Ishikawa (cell line): ENCODE data around the gene DLL1.

Experiments
- CEBPB ChIP-seq: IDR thresholded peaks from 2 replicates; pipeline ENCODE4 v1.6.1; 2012
- CREB1 ChIP-seq: IDR thresholded peaks from 2 replicates; pipeline ENCODE4 v1.6.1; 2012; ENCODE audit warnings: low read depth
- EGR1 ChIP-seq: IDR thresholded peaks from 2 replicates; pipeline ENCODE4 v1.6.1; 2012
- EP300 ChIP-seq: IDR thresholded peaks from 2 replicates; pipeline ENCODE4 v1.6.1; 2012; ENCODE audit warnings: borderline replicate concordance
- FOXM1 ChIP-seq: IDR thresholded peaks from 2 replicates; pipeline ENCODE4 v1.6.1; 2012; ENCODE audit warnings: low read depth, borderline replicate concordance
- NFIC ChIP-seq: IDR thresholded peaks from 2 replicates; pipeline ENCODE4 v1.6.1; 2012
- RAD21 ChIP-seq: IDR thresholded peaks from 2 replicates; pipeline ENCODE4 v1.6.1; 2012; ENCODE audit warnings: low read depth
- TAF1 ChIP-seq: IDR thresholded peaks from 2 replicates; pipeline ENCODE4 v1.6.1; 2012; ENCODE audit warnings: low read depth, mild to moderate bottlenecking
- TCF12 ChIP-seq: IDR thresholded peaks from 2 replicates; pipeline ENCODE4 v1.6.1; 2012; ENCODE audit warnings: low read depth
- TEAD4 ChIP-seq: IDR thresholded peaks from 2 replicates; pipeline ENCODE4 v1.6.1; 2012
- YY1 ChIP-seq: IDR thresholded peaks from 2 replicates; pipeline ENCODE4 v1.6.1; 2012; ENCODE audit warnings: low read depth
- ZBTB7A ChIP-seq: IDR thresholded peaks from 2 replicates; pipeline ENCODE4 v1.6.1; 2012; ENCODE audit warnings: low read depth
- TF ChIP-seq, protein P1 (sequence below): IDR thresholded peaks from 2 replicates; pipeline ENCODE4 v1.6.1; 2012; ENCODE audit warnings: low read depth, mild to moderate bottlenecking
- TF ChIP-seq, protein P2 (sequence below): IDR thresholded peaks from 2 replicates; pipeline ENCODE4 v1.6.1; 2012
- TF ChIP-seq, protein P3 (sequence below): IDR thresholded peaks from 2 replicates; pipeline ENCODE4 v1.6.1; 2012

Gene DLL1

DNA sequence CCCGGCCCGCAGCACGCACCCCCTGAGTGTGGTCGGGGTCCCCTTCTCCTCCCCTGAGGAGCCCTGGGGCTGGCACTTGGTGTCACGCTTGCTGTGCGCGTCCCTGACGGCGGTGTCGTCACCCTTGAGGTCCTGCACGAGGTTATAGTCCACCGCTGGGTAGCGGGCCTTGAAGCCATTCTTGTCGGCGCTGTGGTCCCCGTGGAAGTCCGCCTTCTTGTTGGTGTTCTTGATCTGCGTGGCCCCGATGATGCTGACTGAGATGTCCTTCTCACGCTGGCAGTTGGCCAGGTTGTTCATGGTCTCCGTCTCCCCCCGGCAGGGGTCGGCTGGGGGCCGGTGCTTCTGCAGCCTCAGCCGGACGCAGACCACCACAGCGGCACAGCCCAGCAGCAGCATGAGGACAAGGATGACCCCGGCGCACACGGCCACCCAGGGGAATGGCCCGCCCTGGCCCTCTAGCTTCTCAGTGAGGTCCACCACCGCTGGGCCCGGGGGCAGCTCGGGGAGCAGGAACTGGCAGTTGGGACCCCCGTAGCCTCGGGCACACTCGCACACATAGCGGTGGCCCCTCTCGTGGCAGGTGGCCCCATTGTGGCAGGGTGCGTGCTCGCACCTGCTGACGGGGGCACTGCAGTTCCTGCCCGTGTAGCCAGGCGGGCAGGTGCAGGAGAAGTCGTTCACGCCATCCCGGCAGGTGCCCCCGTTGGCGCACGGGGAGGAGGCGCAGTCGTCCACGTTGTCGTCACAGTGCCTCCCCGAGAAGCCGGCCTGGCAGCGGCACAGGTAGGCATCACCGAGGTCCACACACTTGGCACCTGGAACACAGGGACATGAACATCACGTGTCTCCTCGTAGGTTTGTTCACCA lies 7.4 kb downstream of the DLL1 start:
- no peak for TF ChIP-seq NFIC
- TF ChIP-seq, protein P1, sequence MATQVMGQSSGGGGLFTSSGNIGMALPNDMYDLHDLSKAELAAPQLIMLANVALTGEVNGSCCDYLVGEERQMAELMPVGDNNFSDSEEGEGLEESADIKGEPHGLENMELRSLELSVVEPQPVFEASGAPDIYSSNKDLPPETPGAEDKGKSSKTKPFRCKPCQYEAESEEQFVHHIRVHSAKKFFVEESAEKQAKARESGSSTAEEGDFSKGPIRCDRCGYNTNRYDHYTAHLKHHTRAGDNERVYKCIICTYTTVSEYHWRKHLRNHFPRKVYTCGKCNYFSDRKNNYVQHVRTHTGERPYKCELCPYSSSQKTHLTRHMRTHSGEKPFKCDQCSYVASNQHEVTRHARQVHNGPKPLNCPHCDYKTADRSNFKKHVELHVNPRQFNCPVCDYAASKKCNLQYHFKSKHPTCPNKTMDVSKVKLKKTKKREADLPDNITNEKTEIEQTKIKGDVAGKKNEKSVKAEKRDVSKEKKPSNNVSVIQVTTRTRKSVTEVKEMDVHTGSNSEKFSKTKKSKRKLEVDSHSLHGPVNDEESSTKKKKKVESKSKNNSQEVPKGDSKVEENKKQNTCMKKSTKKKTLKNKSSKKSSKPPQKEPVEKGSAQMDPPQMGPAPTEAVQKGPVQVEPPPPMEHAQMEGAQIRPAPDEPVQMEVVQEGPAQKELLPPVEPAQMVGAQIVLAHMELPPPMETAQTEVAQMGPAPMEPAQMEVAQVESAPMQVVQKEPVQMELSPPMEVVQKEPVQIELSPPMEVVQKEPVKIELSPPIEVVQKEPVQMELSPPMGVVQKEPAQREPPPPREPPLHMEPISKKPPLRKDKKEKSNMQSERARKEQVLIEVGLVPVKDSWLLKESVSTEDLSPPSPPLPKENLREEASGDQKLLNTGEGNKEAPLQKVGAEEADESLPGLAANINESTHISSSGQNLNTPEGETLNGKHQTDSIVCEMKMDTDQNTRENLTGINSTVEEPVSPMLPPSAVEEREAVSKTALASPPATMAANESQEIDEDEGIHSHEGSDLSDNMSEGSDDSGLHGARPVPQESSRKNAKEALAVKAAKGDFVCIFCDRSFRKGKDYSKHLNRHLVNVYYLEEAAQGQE: no peak
- TF ChIP-seq, protein P2, sequence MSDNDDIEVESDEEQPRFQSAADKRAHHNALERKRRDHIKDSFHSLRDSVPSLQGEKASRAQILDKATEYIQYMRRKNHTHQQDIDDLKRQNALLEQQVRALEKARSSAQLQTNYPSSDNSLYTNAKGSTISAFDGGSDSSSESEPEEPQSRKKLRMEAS: no peak
- TF ChIP-seq ZBTB7A: no peak
- TF ChIP-seq, protein P3, sequence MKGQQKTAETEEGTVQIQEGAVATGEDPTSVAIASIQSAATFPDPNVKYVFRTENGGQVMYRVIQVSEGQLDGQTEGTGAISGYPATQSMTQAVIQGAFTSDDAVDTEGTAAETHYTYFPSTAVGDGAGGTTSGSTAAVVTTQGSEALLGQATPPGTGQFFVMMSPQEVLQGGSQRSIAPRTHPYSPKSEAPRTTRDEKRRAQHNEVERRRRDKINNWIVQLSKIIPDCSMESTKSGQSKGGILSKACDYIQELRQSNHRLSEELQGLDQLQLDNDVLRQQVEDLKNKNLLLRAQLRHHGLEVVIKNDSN: no peak
- no peak for TF ChIP-seq TEAD4
- TF ChIP-seq EP300: no peak
- TF ChIP-seq RAD21: no peak
- no peak for TF ChIP-seq TAF1
- TF ChIP-seq EGR1: no peak
- no peak for TF ChIP-seq TCF12
- TF ChIP-seq YY1: no peak
- TF ChIP-seq CEBPB: no peak
- no peak for TF ChIP-seq FOXM1
- TF ChIP-seq CREB1: no peak

DNA sequence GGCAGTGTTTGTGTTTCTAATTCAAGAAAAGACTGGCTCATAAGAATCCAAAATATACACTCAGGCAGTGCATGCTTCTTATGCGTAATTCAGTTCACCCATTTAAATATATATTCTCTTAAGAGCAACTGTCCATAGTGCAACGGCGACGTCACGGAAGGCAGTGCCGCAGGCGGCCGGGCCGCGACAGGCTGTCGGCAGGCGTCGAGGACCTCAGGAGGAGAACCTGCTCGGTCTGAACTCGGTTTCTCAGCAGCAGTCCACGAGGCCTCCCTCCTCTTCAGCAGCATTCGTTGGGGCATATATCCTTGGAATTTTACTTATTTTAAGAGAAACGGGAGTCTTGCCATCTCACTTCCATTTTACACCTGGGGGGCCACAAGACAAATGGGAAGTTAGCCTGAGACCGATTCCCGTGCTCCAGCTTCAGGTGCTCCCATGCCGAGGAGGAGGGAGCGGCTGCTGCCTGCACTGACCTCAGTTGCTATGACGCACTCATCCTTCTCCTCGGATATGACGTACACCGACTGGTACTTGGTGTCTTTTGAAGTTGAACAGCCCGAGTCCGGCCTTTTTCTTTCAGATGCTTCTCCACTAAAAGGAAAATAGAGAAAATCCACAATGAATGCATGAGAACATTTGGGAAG lies 8.2 kb downstream of the DLL1 start:
- TF ChIP-seq TCF12 (no peak), YY1 (no peak), TAF1 (no peak), FOXM1 (no peak), ZBTB7A (no peak), CEBPB (no peak), NFIC (no peak), RAD21 (no peak), TEAD4 (no peak), EP300 (no peak)
- TF ChIP-seq, protein P3: no peak
- TF ChIP-seq, protein P1: no peak
- TF ChIP-seq, protein P2: no peak

DNA sequence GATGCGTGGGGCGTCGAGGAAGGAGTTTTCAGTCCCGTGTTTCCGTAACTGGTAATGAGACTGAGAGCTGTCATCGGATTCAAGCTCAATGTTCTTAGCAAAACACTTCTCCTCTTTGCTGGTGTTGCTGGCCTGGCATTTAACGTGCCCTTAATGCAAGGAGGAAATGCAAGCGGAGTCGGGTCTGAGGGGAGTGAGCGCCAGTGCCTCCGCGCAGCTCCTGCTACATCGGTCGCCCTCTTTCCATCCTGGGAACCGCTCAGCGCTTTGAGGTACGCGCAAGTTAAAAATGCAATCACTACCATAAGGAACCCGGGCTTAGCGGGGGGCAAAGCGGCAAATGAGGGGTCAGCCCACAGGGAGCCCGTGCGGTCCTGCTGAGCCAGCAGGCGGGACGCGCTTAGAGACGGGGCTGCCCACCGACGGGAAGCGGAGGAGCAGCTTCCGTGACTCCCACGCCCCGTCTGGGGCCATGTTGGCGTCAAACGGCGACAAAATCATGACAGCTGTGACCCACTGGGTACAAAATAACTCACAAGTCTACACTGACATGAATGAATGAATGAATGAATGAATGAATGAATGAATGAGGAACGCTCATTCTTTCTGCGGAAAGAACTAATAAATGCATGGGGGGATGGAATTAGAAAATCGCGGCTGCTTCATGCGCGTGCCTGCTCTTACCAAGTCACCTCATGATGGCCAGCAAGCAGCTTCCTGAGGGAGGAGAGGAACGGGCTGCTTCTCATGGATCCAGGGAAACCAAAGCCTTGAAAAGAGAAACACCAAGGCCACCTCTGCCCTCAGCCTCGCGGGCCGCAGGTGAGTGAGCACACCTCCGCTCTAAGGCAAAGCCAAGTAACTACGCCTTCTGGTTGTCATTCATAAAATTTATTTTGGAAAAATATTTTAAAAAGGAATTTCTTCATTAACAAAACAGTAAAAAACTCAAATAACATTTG lies 9.3 kb downstream of the DLL1 start:
- no peak for TF ChIP-seq NFIC
- no peak for TF ChIP-seq EP300
- TF ChIP-seq EGR1: no peak
- TF ChIP-seq TAF1: no peak
- TF ChIP-seq RAD21: no peak
- TF ChIP-seq, protein P1: no peak
- no peak for TF ChIP-seq CEBPB
